Right atrium auricular region (tissue), 2 donors: ENCODE results near the gene CERK. TPM values are rescaled to one million over a fixed set of nuclear protein-coding genes. Genes with fewer than 3 reads are reported as not detected.

Source experiments
- DNase-seq: peaks from one replicate; pipeline ENCODE4 v3.0.0-alpha.2; 2019; ENCODE audit warnings: low spot score
- H3K27ac ChIP-seq, 2 donors: fragments of 200-600 bp; sonication (generic); 1 replicate in 1 of 2; 2 replicates in 1 of 2; pipeline ENCODE4 v1.5.1; 2016 to 2019
- H3K27me3 ChIP-seq, 2 donors: fragments of 200-600 bp; sonication (generic); one replicate each; pipeline versions ENCODE4 v1.5.1 to v1.6.0; 2017 to 2019
- H3K36me3 ChIP-seq: fragments of 200-600 bp; sonication (generic); one replicate; pipeline ENCODE4 v1.5.1; 2016
- H3K4me1 ChIP-seq, 2 donors: fragments of 200-600 bp; sonication (generic); one replicate each; pipeline versions ENCODE4 v1.5.1 to v1.6.0; 2017 to 2019
- H3K4me3 ChIP-seq, 2 donors: fragments of 200-600 bp; sonication (generic); 1 replicate in 1 of 2; 2 replicates in 1 of 2; pipeline ENCODE4 v1.5.1; 2017 to 2019; ENCODE audit warnings: mild to moderate bottlenecking in 1 of 2, moderate library complexity in 1 of 2
- H3K9me3 ChIP-seq, 2 donors: fragments of 200-600 bp; sonication (generic); one replicate each; pipeline ENCODE4 v1.5.1; 2019
- CTCF ChIP-seq, 2 donors: fragments of 200-600 bp; sonication (generic); IDR thresholded peaks; one replicate each; pipeline ENCODE4 v1.5.1; 2019; ENCODE audit warnings: antibody characterized with exemption in 2 of 2
- total RNA-seq, 2 donors: library from RNA; depleted of rRNA; stranded (reverse); fragments of >200 nt; gene quantifications; one replicate each; pipeline ENCODE4 v1.1.0, GENCODE V29; 2016

CERK gene
- total RNA-seq, 2 donors from 2014 or later, result 46.0 to 59.8 TPM

- H3K9me3 ChIP-seq, result no peaks in the 10 kb centered on the region
- peaks cover 0 to 87% of the 10 kb centered on the region in 2 donors for H3K4me1 ChIP-seq
- H3K4me3 ChIP-seq, result no peak overlapping the region
- no peaks in the 10 kb centered on the region for H3K27me3 ChIP-seq
- peak overlapping the region; percentile 85 to 87 for H3K27ac ChIP-seq
- no peak for DNase-seq
- TF ChIP-seq CTCF (IDR thresholded peaks at IDR 0.05), result no peak
- no peaks in the 10 kb centered on the region for H3K36me3 ChIP-seq
Measured at GRCh38 chr22:46728470-46728869, 9.6 kb downstream of the CERK start.

- no peak for TF ChIP-seq CTCF (IDR thresholded peaks at IDR 0.05)
- no peaks in the 10 kb centered on the region for H3K27me3 ChIP-seq
- H3K36me3 ChIP-seq, result no peaks in the 10 kb centered on the region
- H3K27ac ChIP-seq, result peak overlapping the region; percentile 85 to 87
- H3K9me3 ChIP-seq, result no peaks in the 10 kb centered on the region
- no peak for DNase-seq
- peaks cover 0 to 82% of the 10 kb centered on the region in 2 donors for H3K4me1 ChIP-seq
- no peak overlapping the region for H3K4me3 ChIP-seq
Measured at GRCh38 chr22:46727813-46728364, 10.2 kb downstream of the CERK start.

GRCh38 chr22:46726986-46727317 is 11.1 kb downstream of the CERK start:
- no peak for TF ChIP-seq CTCF (IDR thresholded peaks at IDR 0.05)
- H3K4me3 ChIP-seq, result no peak overlapping the region
- H3K27me3 ChIP-seq, result no peaks in the 10 kb centered on the region
- no peaks in the 10 kb centered on the region for H3K36me3 ChIP-seq
- DNase-seq, result no peak
- H3K4me1 ChIP-seq, result peaks cover 0 to 73% of the 10 kb centered on the region in 2 donors
- H3K9me3 ChIP-seq, result no peaks in the 10 kb centered on the region
- H3K27ac ChIP-seq, result peak overlapping the region; percentile 51 to 87

- Histone ChIP-seq H3K27me3 (no peaks in the 10 kb centered on the region), H3K27ac (peak overlapping the region; percentile 51 to 87), H3K4me1 (peaks cover 0 to 67% of the 10 kb centered on the region in 2 donors), H3K9me3 (no peaks in the 10 kb centered on the region), H3K36me3 (no peaks in the 10 kb centered on the region), H3K4me3 (no peak overlapping the region)
- DNase-seq, result no peak
- no peak for TF ChIP-seq CTCF (IDR thresholded peaks at IDR 0.05)
Measured at GRCh38 chr22:46726066-46726985, 11.7 kb downstream of the CERK start.

- Histone ChIP-seq H3K27ac (peak overlapping the region; percentile 51 to 87), H3K36me3 (peaks cover 7% of the 10 kb centered on the region)
Measured at GRCh38 chr22:46725096-46725495, 13.0 kb downstream of the CERK start.

More at GRCh38 chr22:46725096-46725495, 13.0 kb downstream of the CERK start:
- no peak for TF ChIP-seq CTCF (IDR thresholded peaks at IDR 0.05)
- Histone ChIP-seq H3K4me1 (peaks cover 0 to 54% of the 10 kb centered on the region in 2 donors), H3K4me3 (no peak overlapping the region), H3K9me3 (no peaks in the 10 kb centered on the region), H3K27me3 (no peaks in the 10 kb centered on the region)
- no peak for DNase-seq
